GM12801 (cell line): ENCODE measurements around the gene ERI2.

Experiments
- CTCF ChIP-seq: IDR thresholded peaks from one replicate; pipeline ENCODE4 v1.5.1; 2011; ENCODE audit warnings: control low read depth; ENCODE audit not compliant: insufficient read length; ENCODE audit errors: extremely low read depth

The ERI2 gene

GRCh38 chr16:20746461-20746860, 59.8 kb downstream of the ERI2 start:
- TF ChIP-seq CTCF, result no peak
